Pancreas (tissue), 10 donors: ENCODE measurements around the gene EHD4. TPM values are rescaled to one million over a fixed set of nuclear protein-coding genes. Genes with fewer than 3 reads are reported as not detected.

Experiments used
- ATAC-seq, 4 donors: fragments of 200-7000 bp; cut with Tn5 transposase; one replicate each; pipeline versions ENCODE4 v1.8.0 to v1.9.1; 2020; ENCODE audit warnings: mild to moderate bottlenecking in 4 of 4, moderate library complexity in 4 of 4
- DNase-seq, 6 donors: peaks; one replicate each; pipeline ENCODE4 v3.0.0-alpha.2; 2020
- FAIRE-seq: peaks from 2 replicates; lab custom pipeline; 2012; peaks lifted over from hg19 to GRCh38; lab: Jason Lieb, UNC
- H3K27ac ChIP-seq, 4 donors: fragments of 200-600 bp; sonication (generic); 1 replicate in 3 of 4; 2 replicates in 1 of 4; pipeline versions ENCODE4 v1.5.0 to v1.8.0; 2020
- H3K27me3 ChIP-seq, 4 donors: fragments of 200-600 bp; one replicate each; pipeline ENCODE4 v1.8.0; 2021
- H3K36me3 ChIP-seq, 3 donors: fragments of 200-600 bp; sonication (generic) in 1 of 3; one replicate each; pipeline versions ENCODE4 v1.5.0 to v1.8.0; 2020 to 2021
- H3K4me1 ChIP-seq, 3 donors: fragments of 200-600 bp; one replicate each; pipeline ENCODE4 v1.8.0; 2021
- H3K4me3 ChIP-seq, 4 donors: fragments of 200-600 bp; sonication (generic) in 2 of 4; one replicate each; pipeline versions ENCODE4 v1.5.0 to v1.8.0; 2020 to 2021
- H3K9me3 ChIP-seq, 4 donors: fragments of 200-600 bp; one replicate each; pipeline ENCODE4 v1.8.0; 2021
- WGBS, 2 donors: extraction: QIAGEN DNeasy Blood & Tissue Kit; methylation state at CpG; one replicate each; pipeline ENCODE4 v1.1.7; 2013; 5-methylcytosine and 5-hydroxymethylcytosine counted together
- intact Hi-C, 3 donors: fragments of 100-400 bp; cut with DNase I; formaldehyde crosslinking; loops; one replicate each; pipeline versions ENCODE4 v1.11.1 to v1.14.2; 2022
- polyA plus RNA-seq, 2 donors: library from polyadenylated mRNA; stranded (reverse); fragments of 200-250 nt; gene quantifications; one replicate each; pipeline ENCODE4 v1.2.3, GENCODE V29; 2013
- total RNA-seq, 6 donors: library from RNA; stranded (reverse); fragmentation: NEBNext Ultra II Directional in 4 of 6; extraction: Animal tissue kit (Norgen Biotek cat#: 25700) in 4 of 6; gene quantifications; one replicate each; pipeline versions ENCODE4 v1.2.1 to v1.2.4, GENCODE V29; 2021 to 2023
- TF ChIP-seq, protein P1 (sequence below), 4 donors: fragments of 200-600 bp; sonication (generic) in 3 of 4; IDR thresholded peaks; one replicate each; pipeline versions ENCODE4 v1.5.0 to v1.8.0; 2021; ENCODE audit warnings: antibody characterized with exemption in 4 of 4
- donor health status: healthy with polysubstance abuse.
- donor health status: DM: no; HTN: no; CAD: no; lungs with moderate emphysema.
- donor health status: DM: no; HTN: no; CAD: no.
- donor health status: control.
- donor health status: control.
- donor health status: Bipolar disorder and iron deficiency.
- donor health status: DM: yes; HTN: yes; CAD: no.
- donor health status: DM: no; HTN: no; CAD: no.
- donor health status: DM: no; HTN: no; CAD: no.
- donor health status: DM: yes; HTN: yes; CAD: no.

Gene EHD4
- total and polyA plus RNA-seq, 8 donors: 8.1 to 22.8 (median 8.5) TPM

DNA sequence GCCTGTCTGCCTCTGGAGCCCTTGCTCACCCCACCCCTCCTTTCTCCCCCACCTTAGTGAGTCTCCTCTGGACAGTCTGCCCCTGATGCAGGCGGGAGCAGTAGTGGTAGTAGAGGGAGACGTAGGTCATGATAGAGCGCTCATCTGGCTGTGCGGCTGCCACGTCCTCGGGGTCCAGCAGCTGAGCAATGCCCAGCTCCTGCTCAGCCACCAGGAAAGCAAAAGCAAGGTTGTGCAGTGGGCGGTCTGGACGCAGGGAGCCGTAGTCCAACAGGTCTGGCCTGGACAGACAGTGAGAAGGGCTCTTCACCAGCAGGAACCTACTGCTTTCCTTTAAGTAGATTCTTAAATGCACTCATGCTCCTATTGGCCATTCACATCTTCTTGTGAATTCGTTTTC lies 85.2 kb downstream of the EHD4 start:
- Histone ChIP-seq H3K4me3 (no peak overlapping the region), H3K27me3 (no peaks in the 10 kb centered on the region), H3K9me3 (no peaks in the 10 kb centered on the region), H3K27ac (no peak overlapping the region), H3K4me1 (peaks cover 0 to 9% (median 7%) of the 10 kb centered on the region in 3 donors), H3K36me3 (no peaks in the 10 kb centered on the region)
- WGBS, 2 donors: 94 to 98% methylated on average over 10 of the region's 10 CpGs
- ATAC-seq: no peak
- TF ChIP-seq, protein P1, sequence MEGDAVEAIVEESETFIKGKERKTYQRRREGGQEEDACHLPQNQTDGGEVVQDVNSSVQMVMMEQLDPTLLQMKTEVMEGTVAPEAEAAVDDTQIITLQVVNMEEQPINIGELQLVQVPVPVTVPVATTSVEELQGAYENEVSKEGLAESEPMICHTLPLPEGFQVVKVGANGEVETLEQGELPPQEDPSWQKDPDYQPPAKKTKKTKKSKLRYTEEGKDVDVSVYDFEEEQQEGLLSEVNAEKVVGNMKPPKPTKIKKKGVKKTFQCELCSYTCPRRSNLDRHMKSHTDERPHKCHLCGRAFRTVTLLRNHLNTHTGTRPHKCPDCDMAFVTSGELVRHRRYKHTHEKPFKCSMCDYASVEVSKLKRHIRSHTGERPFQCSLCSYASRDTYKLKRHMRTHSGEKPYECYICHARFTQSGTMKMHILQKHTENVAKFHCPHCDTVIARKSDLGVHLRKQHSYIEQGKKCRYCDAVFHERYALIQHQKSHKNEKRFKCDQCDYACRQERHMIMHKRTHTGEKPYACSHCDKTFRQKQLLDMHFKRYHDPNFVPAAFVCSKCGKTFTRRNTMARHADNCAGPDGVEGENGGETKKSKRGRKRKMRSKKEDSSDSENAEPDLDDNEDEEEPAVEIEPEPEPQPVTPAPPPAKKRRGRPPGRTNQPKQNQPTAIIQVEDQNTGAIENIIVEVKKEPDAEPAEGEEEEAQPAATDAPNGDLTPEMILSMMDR (IDR thresholded peaks at IDR 0.05): no peak
- DNase-seq: peak in 1 of 6 donors; percentile 31
- intact Hi-C loops: no loop called here
- FAIRE-seq: no peak

DNA sequence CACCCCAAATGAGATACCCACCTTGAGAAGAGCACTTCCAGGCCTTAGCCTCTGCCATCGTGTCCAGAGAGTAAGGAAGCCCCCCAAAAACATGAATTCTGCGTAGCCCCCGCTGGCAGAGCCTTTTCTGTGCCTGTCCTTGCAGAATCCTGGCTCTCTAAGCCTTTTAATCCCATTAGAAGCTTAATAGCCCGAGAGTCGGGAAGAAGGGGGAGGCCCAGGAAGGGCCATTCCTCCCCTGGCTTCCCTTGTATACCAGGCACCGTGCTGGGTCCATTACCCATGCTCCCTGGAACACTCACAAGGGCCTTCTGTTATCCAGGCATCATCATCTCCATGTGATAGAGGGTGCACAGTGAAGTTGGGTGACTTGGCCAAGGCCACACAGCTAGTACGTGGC lies 85.6 kb downstream of the EHD4 start:
- TF ChIP-seq, protein P1 (IDR thresholded peaks at IDR 0.05): no peak
- no peak for ATAC-seq
- H3K27me3 ChIP-seq: no peaks in the 10 kb centered on the region
- intact Hi-C loops: no loop called here
- no peak overlapping the region for H3K4me3 ChIP-seq
- no peaks in the 10 kb centered on the region for H3K9me3 ChIP-seq
- 89 to 91% methylated on average over 7 of the region's 7 CpGs for WGBS, 2 donors
- peaks cover 0 to 9% (median 7%) of the 10 kb centered on the region in 3 donors for H3K4me1 ChIP-seq
- no peak for DNase-seq
- FAIRE-seq: no peak
- no peaks in the 10 kb centered on the region for H3K36me3 ChIP-seq
- H3K27ac ChIP-seq: no peak overlapping the region

DNA sequence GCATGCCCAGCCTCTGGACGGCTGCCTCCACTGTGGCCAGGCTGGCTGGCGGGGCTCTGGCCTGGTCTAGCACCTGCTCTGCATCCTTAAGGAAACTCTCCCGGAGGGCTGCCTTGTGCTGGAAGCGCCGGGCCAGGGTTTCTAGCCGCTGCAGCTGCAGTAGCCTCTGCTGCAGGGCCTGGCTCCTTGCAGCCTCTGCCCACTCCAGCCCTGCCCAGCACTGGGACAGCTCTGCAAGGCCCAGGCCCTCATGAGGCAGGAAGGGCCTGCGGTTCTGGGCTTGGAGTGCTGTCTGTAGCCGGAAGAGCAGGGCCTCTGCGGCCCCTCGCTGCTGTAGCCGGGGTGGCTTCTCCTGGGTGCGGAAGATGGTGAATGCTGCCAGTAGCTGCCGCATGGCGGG lies 86.5 kb downstream of the EHD4 start:
- no peak overlapping the region for H3K4me3 ChIP-seq
- ATAC-seq (no peak), FAIRE-seq (no peak), DNase-seq (peak in 1 of 6 donors; percentile 63)
- H3K27ac ChIP-seq: no peak overlapping the region
- peaks cover 0 to 9% (median 7%) of the 10 kb centered on the region in 3 donors for H3K4me1 ChIP-seq
- H3K36me3 ChIP-seq: no peaks in the 10 kb centered on the region
- TF ChIP-seq, protein P1 (IDR thresholded peaks at IDR 0.05): no peak
- intact Hi-C loops: no loop called here
- no peaks in the 10 kb centered on the region for H3K9me3 ChIP-seq
- no peaks in the 10 kb centered on the region for H3K27me3 ChIP-seq
- WGBS, 2 donors: 96 to 97% methylated on average over 14 of the region's 14 CpGs

DNA sequence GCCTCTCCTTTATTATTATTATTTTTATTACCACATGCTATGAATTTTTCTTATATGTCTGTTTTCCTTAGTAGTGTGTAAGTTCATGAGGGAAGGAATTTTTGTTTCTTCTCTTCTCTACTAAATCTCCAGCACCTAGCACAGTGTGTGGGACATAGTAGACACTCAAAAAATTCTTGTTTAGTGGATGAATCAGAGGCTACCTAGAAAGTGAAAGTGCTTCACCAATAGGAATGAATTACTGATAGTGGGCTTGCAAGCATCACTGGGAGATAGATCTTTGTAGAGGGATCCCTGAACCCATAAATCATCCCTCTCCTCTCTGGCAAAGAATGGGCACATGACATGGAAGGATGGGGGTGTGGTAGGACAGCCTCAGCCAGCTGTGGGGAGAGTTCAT lies 87.0 kb downstream of the EHD4 start:
- FAIRE-seq (no peak), DNase-seq (no peak), ATAC-seq (no peak)
- TF ChIP-seq, protein P1 (IDR thresholded peaks at IDR 0.05): no peak
- H3K4me1 ChIP-seq: peaks cover 0 to 9% (median 7%) of the 10 kb centered on the region in 3 donors
- no peaks in the 10 kb centered on the region for H3K9me3 ChIP-seq
- intact Hi-C loops: no loop called here
- H3K27ac ChIP-seq: no peak overlapping the region
- H3K4me3 ChIP-seq: no peak overlapping the region
- H3K36me3 ChIP-seq: no peaks in the 10 kb centered on the region
- no peaks in the 10 kb centered on the region for H3K27me3 ChIP-seq

DNA sequence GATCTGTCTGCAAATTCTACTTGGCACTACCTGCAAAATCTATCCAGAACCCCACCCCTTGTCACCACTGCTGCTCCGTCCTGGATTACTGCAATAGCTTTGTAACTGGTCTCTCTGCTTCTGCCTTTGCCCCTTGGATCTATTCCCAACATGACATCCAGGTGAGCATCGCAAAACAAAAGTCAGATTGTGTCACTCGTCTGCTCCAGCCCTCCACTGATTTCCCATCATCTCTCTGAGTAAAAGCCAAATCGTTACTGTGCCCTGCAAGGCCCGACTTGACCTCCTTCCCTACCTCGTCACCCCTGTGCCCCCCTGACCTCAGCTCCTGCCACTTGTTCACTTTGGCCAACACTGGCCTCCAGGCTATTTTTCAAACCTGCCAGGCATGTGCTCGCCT lies 87.9 kb downstream of the EHD4 start:
- no peak overlapping the region for H3K4me3 ChIP-seq
- no peaks in the 10 kb centered on the region for H3K36me3 ChIP-seq
- no peaks in the 10 kb centered on the region for H3K27me3 ChIP-seq
- H3K27ac ChIP-seq: no peak overlapping the region
- FAIRE-seq (no peak), DNase-seq (peak in 1 of 6 donors; percentile 13), ATAC-seq (no peak)
- intact Hi-C loops: no loop called here
- 76 to 85% methylated on average over 7 of the region's 7 CpGs for WGBS, 2 donors
- H3K4me1 ChIP-seq: peaks cover 0 to 9% (median 7%) of the 10 kb centered on the region in 3 donors
- TF ChIP-seq, protein P1 (IDR thresholded peaks at IDR 0.05): no peak
- H3K9me3 ChIP-seq: no peaks in the 10 kb centered on the region
